OCI-LY3 (cell line): ENCODE results near the gene CACNA1C.

Experiments used
- H2AFZ ChIP-seq: fragments of 200-600, 300-600 bp; shearing (Covaris generic); 2 replicates; pipeline ENCODE4 v1.6.0; 2014; ENCODE audit warnings: antibody characterized with exemption, low read depth, low read length
- H3K27ac ChIP-seq: fragments of 200-600, 300-600 bp; sonication (generic); 2 replicates; pipeline ENCODE4 v1.5.1; 2014; ENCODE audit warnings: mild to moderate bottlenecking, low read length, moderate library complexity, mixed read lengths
- H3K27me3 ChIP-seq: fragments of 200-600, 300-600 bp; sonication (generic); 2 replicates; pipeline ENCODE4 v1.6.1; 2014; ENCODE audit warnings: low read depth, low read length, mixed read lengths
- H3K36me3 ChIP-seq: fragments of 200-600, 300-600 bp; sonication (generic); replicated peaks from 2 replicates; pipeline ENCODE3; 2014; ENCODE audit warnings: low read depth, low read length, mixed read lengths
- H3K4me1 ChIP-seq: fragments of 300-600, 200-600 bp; sonication (generic); 2 replicates; pipeline ENCODE4 v1.6.1; 2014; ENCODE audit warnings: low read length, mixed read lengths
- H3K4me2 ChIP-seq: fragments of 200-600, 300-600 bp; sonication (generic); 2 replicates; pipeline ENCODE4 v1.6.1; 2014; ENCODE audit warnings: low read length, mixed read lengths
- H3K4me3 ChIP-seq: fragments of 300-600, 200-600 bp; sonication (generic); 2 replicates; pipeline ENCODE4 v1.5.1; 2014; ENCODE audit warnings: antibody characterized with exemption, mild to moderate bottlenecking, low read length, moderate library complexity
- H3K79me2 ChIP-seq: fragments of 300-600, 200-600 bp; shearing (Covaris generic); 2 replicates; pipeline ENCODE4 v1.6.1; 2014; ENCODE audit warnings: mild to moderate bottlenecking, low read length, mixed read lengths
- H3K9ac ChIP-seq: fragments of 300-600, 200-600 bp; shearing (Covaris generic); 2 replicates; pipeline ENCODE4 v1.6.0; 2014; ENCODE audit warnings: mild to moderate bottlenecking, low read length, moderate library complexity
- H3K9me3 ChIP-seq: fragments of 200-600, 300-600 bp; shearing (Covaris generic); 2 replicates; pipeline ENCODE4 v1.6.1; 2014; ENCODE audit warnings: low read length, mixed read lengths; ENCODE audit not compliant: insufficient read depth
- H4K20me1 ChIP-seq: fragments of 200-600, 300-600 bp; sonication (generic); 2 replicates; pipeline ENCODE4 v1.6.1; 2016; ENCODE audit warnings: low read length, mixed read lengths; ENCODE audit not compliant: insufficient read depth
- EZH2phosphoT487 ChIP-seq: fragments of 200-600 bp; shearing (Covaris generic); IDR thresholded peaks from 2 replicates; pipeline ENCODE4 v1.6.1; 2018; ENCODE audit warnings: antibody characterized with exemption, mixed run types, low read depth
- TF ChIP-seq, protein P1 (sequence below): fragments of 200-600, 300-600 bp; sonication (generic); IDR thresholded peaks from 2 replicates; pipeline ENCODE4 v1.5.1; 2014; ENCODE audit warnings: antibody characterized with exemption, low read length, low read depth

Gene CACNA1C

DNA sequence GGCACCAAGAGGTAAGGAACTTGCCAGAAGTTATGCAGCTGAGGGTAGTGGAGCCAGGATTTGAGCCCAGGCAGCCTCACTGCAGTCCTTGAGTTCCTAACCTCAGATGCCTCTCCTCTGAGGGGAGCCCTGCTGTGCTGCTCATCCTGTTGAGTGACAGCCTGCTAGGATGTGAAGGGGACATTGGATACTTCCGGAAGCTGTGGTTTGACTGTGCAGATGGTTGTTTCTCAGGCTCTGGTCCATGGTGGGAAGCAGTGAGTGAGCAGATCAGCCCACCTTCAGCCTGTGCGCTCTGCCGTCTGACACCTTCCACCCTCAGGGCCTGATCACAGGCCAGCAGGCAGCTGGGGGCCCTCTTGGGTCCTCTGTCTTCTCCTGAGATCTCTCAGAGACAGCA lies 253.2 kb downstream of the CACNA1C start:
- H2AFZ ChIP-seq = no peak overlapping the region
- no peak overlapping the region for H3K4me2 ChIP-seq
- TF ChIP-seq, protein P1, sequence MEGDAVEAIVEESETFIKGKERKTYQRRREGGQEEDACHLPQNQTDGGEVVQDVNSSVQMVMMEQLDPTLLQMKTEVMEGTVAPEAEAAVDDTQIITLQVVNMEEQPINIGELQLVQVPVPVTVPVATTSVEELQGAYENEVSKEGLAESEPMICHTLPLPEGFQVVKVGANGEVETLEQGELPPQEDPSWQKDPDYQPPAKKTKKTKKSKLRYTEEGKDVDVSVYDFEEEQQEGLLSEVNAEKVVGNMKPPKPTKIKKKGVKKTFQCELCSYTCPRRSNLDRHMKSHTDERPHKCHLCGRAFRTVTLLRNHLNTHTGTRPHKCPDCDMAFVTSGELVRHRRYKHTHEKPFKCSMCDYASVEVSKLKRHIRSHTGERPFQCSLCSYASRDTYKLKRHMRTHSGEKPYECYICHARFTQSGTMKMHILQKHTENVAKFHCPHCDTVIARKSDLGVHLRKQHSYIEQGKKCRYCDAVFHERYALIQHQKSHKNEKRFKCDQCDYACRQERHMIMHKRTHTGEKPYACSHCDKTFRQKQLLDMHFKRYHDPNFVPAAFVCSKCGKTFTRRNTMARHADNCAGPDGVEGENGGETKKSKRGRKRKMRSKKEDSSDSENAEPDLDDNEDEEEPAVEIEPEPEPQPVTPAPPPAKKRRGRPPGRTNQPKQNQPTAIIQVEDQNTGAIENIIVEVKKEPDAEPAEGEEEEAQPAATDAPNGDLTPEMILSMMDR = no peak
- no peak for TF ChIP-seq EZH2phosphoT487
- no peak overlapping the region for H3K9ac ChIP-seq
- H3K79me2 ChIP-seq = no peaks in the 10 kb centered on the region
- no peaks in the 10 kb centered on the region for H3K36me3 ChIP-seq
- no peaks in the 10 kb centered on the region for H3K9me3 ChIP-seq
- H3K4me3 ChIP-seq = no peak overlapping the region
- 0 out of 2 replicates have a peak, but pooled peaks cover 2% of the 10 kb centered on the region for H3K27me3 ChIP-seq
- H4K20me1 ChIP-seq = no peaks in the 10 kb centered on the region
- no peak overlapping the region for H3K27ac ChIP-seq
- H3K4me1 ChIP-seq = no peaks in the 10 kb centered on the region

DNA sequence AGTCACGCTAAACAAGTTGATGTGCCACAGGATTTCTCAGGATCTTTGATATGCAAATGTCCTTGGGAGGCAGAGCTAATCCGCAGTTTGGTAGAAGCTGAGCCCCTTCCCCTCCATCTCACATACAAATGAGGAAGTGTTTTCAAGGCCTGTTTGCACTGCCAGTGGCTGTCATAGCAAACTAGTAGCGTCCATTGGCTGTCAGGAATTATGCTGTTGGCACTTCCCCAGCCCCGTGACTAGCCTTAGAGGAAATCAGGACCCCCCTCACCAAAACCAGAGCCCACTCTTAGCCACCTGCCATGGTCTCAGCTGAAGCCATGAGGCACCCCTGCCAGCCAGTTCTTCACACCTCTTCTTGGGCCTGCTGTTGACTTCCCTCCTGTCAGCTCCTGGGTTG lies 253.9 kb downstream of the CACNA1C start:
- Histone ChIP-seq H3K27ac (no peak overlapping the region), H3K9ac (no peak overlapping the region), H4K20me1 (no peaks in the 10 kb centered on the region), H3K9me3 (no peaks in the 10 kb centered on the region), H2AFZ (no peak overlapping the region), H3K4me2 (no peak overlapping the region), H3K4me3 (no peak overlapping the region), H3K27me3 (0 out of 2 replicates have a peak, but pooled peaks cover 4% of the 10 kb centered on the region), H3K36me3 (no peaks in the 10 kb centered on the region), H3K4me1 (no peaks in the 10 kb centered on the region), H3K79me2 (no peaks in the 10 kb centered on the region)
- TF ChIP-seq, protein P1 = no peak
- TF ChIP-seq EZH2phosphoT487 = no peak

DNA sequence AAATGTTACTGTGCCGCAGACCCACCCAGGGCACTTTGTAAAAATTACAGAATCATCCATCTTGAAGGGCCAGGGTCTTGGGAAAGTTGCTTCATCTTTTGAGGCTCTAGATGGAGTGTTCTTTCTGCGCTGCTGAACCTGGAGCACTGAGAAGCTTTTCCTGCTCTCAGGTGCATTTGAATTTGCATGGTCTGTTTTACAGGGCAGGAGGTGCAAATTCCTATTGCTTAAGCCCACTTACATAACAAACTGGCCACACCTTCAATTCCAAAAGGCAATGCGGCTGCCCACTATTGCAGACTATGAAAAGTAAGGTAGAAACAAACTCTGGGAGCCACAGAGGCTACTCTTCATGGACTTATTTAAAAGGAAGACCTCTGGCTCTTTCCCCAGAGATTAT lies 254.8 kb downstream of the CACNA1C start:
- Histone ChIP-seq H2AFZ (no peak overlapping the region), H3K27ac (no peak overlapping the region), H3K4me3 (no peak overlapping the region), H3K4me2 (no peak overlapping the region), H3K4me1 (no peaks in the 10 kb centered on the region), H3K9ac (no peak overlapping the region), H3K36me3 (no peaks in the 10 kb centered on the region), H3K27me3 (0 out of 2 replicates have a peak, but pooled peaks cover 4% of the 10 kb centered on the region), H3K79me2 (no peaks in the 10 kb centered on the region), H3K9me3 (no peaks in the 10 kb centered on the region), H4K20me1 (no peaks in the 10 kb centered on the region)
- TF ChIP-seq, protein P1 = no peak
- TF ChIP-seq EZH2phosphoT487 = no peak

DNA sequence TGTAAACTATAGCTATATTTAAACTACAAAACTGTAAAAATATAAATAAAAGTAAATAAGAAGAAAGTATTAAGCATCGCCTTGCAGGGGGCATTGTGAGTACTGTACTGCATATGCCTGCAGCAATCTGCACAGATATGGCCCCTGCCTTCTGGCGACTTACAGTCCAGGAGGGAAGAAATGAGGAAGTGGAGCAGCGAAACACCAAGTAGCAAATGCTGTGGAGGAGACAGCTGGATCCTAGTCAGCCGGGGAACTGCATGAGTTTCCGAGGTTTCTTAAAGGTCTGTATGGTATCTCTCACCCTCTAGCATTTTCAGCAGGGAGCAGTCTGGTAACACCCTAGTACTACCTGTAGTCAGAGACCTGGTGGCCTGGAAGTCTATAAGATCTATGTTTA lies 256.9 kb downstream of the CACNA1C start:
- Histone ChIP-seq H3K36me3 (no peaks in the 10 kb centered on the region), H3K27ac (no peak overlapping the region), H3K9me3 (no peaks in the 10 kb centered on the region), H3K4me2 (no peak overlapping the region), H3K79me2 (no peaks in the 10 kb centered on the region), H3K4me1 (no peaks in the 10 kb centered on the region), H3K9ac (no peak overlapping the region), H3K4me3 (no peak overlapping the region), H2AFZ (no peak overlapping the region), H4K20me1 (no peaks in the 10 kb centered on the region), H3K27me3 (0 out of 2 replicates have a peak, but pooled peaks cover 4% of the 10 kb centered on the region)
- TF ChIP-seq, protein P1 = no peak
- TF ChIP-seq EZH2phosphoT487 = no peak
